ENCODE measurements around the gene ARX.

DNA sequence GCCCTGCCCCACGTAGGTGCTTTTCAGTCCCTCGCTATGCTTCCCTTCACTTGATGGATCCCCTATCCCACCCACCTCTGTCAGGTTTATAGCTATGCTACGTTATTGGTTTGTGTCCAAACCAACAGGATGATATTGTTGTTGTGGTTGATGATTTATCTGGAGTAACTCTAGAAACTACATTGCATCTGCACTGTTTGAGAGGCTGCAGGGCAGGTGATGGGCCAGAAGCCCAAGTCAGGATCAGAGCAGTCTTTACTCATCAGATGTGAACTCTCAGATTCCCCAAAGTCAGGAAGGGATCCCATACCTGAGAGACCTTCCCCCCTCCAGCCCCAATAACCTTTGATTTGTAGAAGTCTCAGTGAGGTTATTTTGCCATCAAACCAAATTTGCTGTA lies 34.7 kb downstream of the ARX start:
- TF ChIP-seq KAT7 (CRISPR knock-in tag; IDR thresholded peaks at IDR 0.05; ENCODE audit: borderline replicate concordance) (no peak), POLR3G (IDR thresholded peaks at IDR 0.05; ENCODE audit: extremely low read depth, insufficient read length, insufficient replicate concordance) (no peak), SMC3 (conservative IDR thresholded peaks at IDR 0.05; ENCODE audit: insufficient read depth, low read depth, low read length) (no peak), ZFP36 (IDR thresholded peaks at IDR 0.05; ENCODE audit: low read depth, low read length, partially characterized antibody) (no peak), RAD51 (IDR thresholded peaks at IDR 0.05; ENCODE audit: borderline replicate concordance, low read depth) (no peak), ZFP30 (CRISPR knock-in tag; IDR thresholded peaks at IDR 0.05; ENCODE audit: borderline replicate concordance) (no peak)
- TF ChIP-seq, protein P1, sequence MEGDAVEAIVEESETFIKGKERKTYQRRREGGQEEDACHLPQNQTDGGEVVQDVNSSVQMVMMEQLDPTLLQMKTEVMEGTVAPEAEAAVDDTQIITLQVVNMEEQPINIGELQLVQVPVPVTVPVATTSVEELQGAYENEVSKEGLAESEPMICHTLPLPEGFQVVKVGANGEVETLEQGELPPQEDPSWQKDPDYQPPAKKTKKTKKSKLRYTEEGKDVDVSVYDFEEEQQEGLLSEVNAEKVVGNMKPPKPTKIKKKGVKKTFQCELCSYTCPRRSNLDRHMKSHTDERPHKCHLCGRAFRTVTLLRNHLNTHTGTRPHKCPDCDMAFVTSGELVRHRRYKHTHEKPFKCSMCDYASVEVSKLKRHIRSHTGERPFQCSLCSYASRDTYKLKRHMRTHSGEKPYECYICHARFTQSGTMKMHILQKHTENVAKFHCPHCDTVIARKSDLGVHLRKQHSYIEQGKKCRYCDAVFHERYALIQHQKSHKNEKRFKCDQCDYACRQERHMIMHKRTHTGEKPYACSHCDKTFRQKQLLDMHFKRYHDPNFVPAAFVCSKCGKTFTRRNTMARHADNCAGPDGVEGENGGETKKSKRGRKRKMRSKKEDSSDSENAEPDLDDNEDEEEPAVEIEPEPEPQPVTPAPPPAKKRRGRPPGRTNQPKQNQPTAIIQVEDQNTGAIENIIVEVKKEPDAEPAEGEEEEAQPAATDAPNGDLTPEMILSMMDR (IDR thresholded peaks at IDR 0.05 in 2 of 3, conservative IDR thresholded peaks at IDR 0.05 in 1 of 3; ENCODE audit: insufficient read depth in 2 of 3, low read depth in 1 of 3, low read length in 3 of 3) = no peak
- TF ChIP-seq, protein P2, sequence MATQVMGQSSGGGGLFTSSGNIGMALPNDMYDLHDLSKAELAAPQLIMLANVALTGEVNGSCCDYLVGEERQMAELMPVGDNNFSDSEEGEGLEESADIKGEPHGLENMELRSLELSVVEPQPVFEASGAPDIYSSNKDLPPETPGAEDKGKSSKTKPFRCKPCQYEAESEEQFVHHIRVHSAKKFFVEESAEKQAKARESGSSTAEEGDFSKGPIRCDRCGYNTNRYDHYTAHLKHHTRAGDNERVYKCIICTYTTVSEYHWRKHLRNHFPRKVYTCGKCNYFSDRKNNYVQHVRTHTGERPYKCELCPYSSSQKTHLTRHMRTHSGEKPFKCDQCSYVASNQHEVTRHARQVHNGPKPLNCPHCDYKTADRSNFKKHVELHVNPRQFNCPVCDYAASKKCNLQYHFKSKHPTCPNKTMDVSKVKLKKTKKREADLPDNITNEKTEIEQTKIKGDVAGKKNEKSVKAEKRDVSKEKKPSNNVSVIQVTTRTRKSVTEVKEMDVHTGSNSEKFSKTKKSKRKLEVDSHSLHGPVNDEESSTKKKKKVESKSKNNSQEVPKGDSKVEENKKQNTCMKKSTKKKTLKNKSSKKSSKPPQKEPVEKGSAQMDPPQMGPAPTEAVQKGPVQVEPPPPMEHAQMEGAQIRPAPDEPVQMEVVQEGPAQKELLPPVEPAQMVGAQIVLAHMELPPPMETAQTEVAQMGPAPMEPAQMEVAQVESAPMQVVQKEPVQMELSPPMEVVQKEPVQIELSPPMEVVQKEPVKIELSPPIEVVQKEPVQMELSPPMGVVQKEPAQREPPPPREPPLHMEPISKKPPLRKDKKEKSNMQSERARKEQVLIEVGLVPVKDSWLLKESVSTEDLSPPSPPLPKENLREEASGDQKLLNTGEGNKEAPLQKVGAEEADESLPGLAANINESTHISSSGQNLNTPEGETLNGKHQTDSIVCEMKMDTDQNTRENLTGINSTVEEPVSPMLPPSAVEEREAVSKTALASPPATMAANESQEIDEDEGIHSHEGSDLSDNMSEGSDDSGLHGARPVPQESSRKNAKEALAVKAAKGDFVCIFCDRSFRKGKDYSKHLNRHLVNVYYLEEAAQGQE (IDR thresholded peaks at IDR 0.05; ENCODE audit: borderline replicate concordance) = no peak
- TF ChIP-seq, protein P2 (CRISPR knock-in tag; IDR thresholded peaks at IDR 0.05; ENCODE audit: low read depth) = no peak
